ENCODE measurements around the gene KCNMB1. TPM values are rescaled to one million over a fixed set of nuclear protein-coding genes. Genes with fewer than 3 reads are reported as not detected.

KCNMB1 gene
- total RNA-seq, 1 experiment from 2014 or later, result 0.24 TPM

- H3K4me3 Mint-ChIP-seq, result no peak overlapping the region
- ATAC-seq, result no peak
- ChIA-PET POLR2A (interaction anchor here (0.5 kb wide), 1 partner anchor 111 kb away, joined by 4 read pairs; no protein-coding TSS in a partner anchor), CTCF (interaction anchor here (0.8 to 5.7 kb wide), 5 partner anchors 9 to 204 kb away, joined by 3 to 32 read pairs (median 3); no protein-coding TSS in a partner anchor)
- no peaks in the 10 kb centered on the region for H3K36me3 Mint-ChIP-seq
- peaks cover 53% of the 10 kb centered on the region for H3K4me1 Mint-ChIP-seq
- H3K9me3 Mint-ChIP-seq, result no peaks in the 10 kb centered on the region
- no peak for TF ChIP-seq KAT7 (CRISPR knock-in tag; IDR thresholded peaks at IDR 0.05; ENCODE audit: borderline replicate concordance)
- TF ChIP-seq ZNF671 (CRISPR knock-in tag; IDR thresholded peaks at IDR 0.05), result no peak
- TF ChIP-seq ZNF532 (CRISPR knock-in tag; IDR thresholded peaks at IDR 0.05; ENCODE audit: borderline replicate concordance), result no peak
- no peak for TF ChIP-seq ATF3 (CRISPR knock-in tag; conservative IDR thresholded peaks at IDR 0.05)
- no peak for TF ChIP-seq ZNF317 (CRISPR knock-in tag; IDR thresholded peaks at IDR 0.05; ENCODE audit: borderline replicate concordance, low read depth)
- no peak for TF ChIP-seq CREM (CRISPR knock-in tag; IDR thresholded peaks at IDR 0.05)
- TF ChIP-seq ATF1 (CRISPR knock-in tag; IDR thresholded peaks at IDR 0.05), result no peak
- TF ChIP-seq GTF2I (CRISPR knock-in tag; conservative IDR thresholded peaks at IDR 0.05), result no peak
- TF ChIP-seq JUN (CRISPR knock-in tag; IDR thresholded peaks at IDR 0.05), result no peak
- no peak for TF ChIP-seq TEAD4 (CRISPR knock-in tag; IDR thresholded peaks at IDR 0.05)
- no peak for TF ChIP-seq ZNF232 (CRISPR knock-in tag; IDR thresholded peaks at IDR 0.05)
- no peak for TF ChIP-seq USF1 (CRISPR knock-in tag; IDR thresholded peaks at IDR 0.05)
- no peak for TF ChIP-seq E2F4 (CRISPR knock-in tag; IDR thresholded peaks at IDR 0.05; ENCODE audit: borderline replicate concordance, low read depth)
- TF ChIP-seq NR2C2 (CRISPR knock-in tag; IDR thresholded peaks at IDR 0.05), result no peak
- TF ChIP-seq RELA (CRISPR knock-in tag; IDR thresholded peaks at IDR 0.05; ENCODE audit: borderline replicate concordance), result no peak
- no peak for TF ChIP-seq NR1H2 (CRISPR knock-in tag; IDR thresholded peaks at IDR 0.05)
- TF ChIP-seq ETV6 (CRISPR knock-in tag; IDR thresholded peaks at IDR 0.05), result no peak
- H3K27ac Mint-ChIP-seq, result no peak overlapping the region
- no peak for DNase-seq (ENCODE audit: low spot score)
- no peaks in the 10 kb centered on the region; the same call in 1 of the 2 replicates for H3K27me3 Mint-ChIP-seq (ENCODE audit: low read depth)
Observed at GRCh38 chr5:170387775-170388639, 1.2 kb downstream of the KCNMB1 start.

- Mint-ChIP-seq H3K9me3 (no peaks in the 10 kb centered on the region), H3K4me3 (no peak overlapping the region), H3K4me1 (peaks cover 51% of the 10 kb centered on the region), H3K27ac (no peak overlapping the region; the same call in 1 of the 2 replicates), H3K27me3 (ENCODE audit: low read depth) (no peaks in the 10 kb centered on the region; the same call in 1 of the 2 replicates), H3K36me3 (no peaks in the 10 kb centered on the region)
- ChIA-PET POLR2A (no interaction called here), CTCF (interaction anchor here (5.7 kb wide), 1 partner anchor 17 kb away, joined by 32 read pairs; no protein-coding TSS in a partner anchor)
- no peak for DNase-seq (ENCODE audit: low spot score)
- no peak for ATAC-seq
- TF ChIP-seq ESRRA (CRISPR knock-in tag; IDR thresholded peaks at IDR 0.05; ENCODE audit: borderline replicate concordance), result no peak
- TF ChIP-seq ZBTB43 (CRISPR knock-in tag; IDR thresholded peaks at IDR 0.05), result no peak
- no peak for TF ChIP-seq ZNF232 (CRISPR knock-in tag; IDR thresholded peaks at IDR 0.05)
- no peak for TF ChIP-seq ZNF263 (CRISPR knock-in tag; IDR thresholded peaks at IDR 0.05; ENCODE audit: low read depth)
- TF ChIP-seq ZNF532 (CRISPR knock-in tag; IDR thresholded peaks at IDR 0.05; ENCODE audit: borderline replicate concordance), result no peak
Observed at GRCh38 chr5:170386743-170387395, 2.3 kb downstream of the KCNMB1 start.
